ENCODE results near the gene ETFRF1.

ETFRF1 gene

GRCh38 chr12:25190793-25191192 is 4.2 kb upstream of the ETFRF1 start:
- no peak for DNase-seq
- no peak for TF ChIP-seq POLR2A (IDR thresholded peaks at IDR 0.05; ENCODE audit: low read length)
- no peak for TF ChIP-seq GATA1 (IDR thresholded peaks at IDR 0.05; ENCODE audit: low read depth, low read length)

- DNase-seq, result peak; percentile 26 to 37
- TF ChIP-seq POLR2A (IDR thresholded peaks at IDR 0.05; ENCODE audit: low read length) (no peak), GATA1 (IDR thresholded peaks at IDR 0.05; ENCODE audit: low read depth, low read length) (no peak)
Observed at GRCh38 chr12:25194214-25194613, 823 bp upstream of the ETFRF1 start.

GRCh38 chr12:25194722-25195055 is 348 bp upstream of the ETFRF1 start:
- TF ChIP-seq POLR2A (IDR thresholded peaks at IDR 0.05; ENCODE audit: low read length) (no peak), GATA1 (IDR thresholded peaks at IDR 0.05; ENCODE audit: low read depth, low read length) (no peak)
- DNase-seq, result no peak

GRCh38 chr12:25197608-25198007 is 2.6 kb downstream of the ETFRF1 start:
- no peak for DNase-seq
- no peak for TF ChIP-seq POLR2A (IDR thresholded peaks at IDR 0.05; ENCODE audit: low read length)
- TF ChIP-seq GATA1 (IDR thresholded peaks at IDR 0.05; ENCODE audit: low read depth, low read length), result no peak

- TF ChIP-seq POLR2A (IDR thresholded peaks at IDR 0.05; ENCODE audit: low read length) (no peak), GATA1 (IDR thresholded peaks at IDR 0.05; ENCODE audit: low read depth, low read length) (no peak)
- DNase-seq, result no peak
Observed at GRCh38 chr12:25200703-25201102, 5.7 kb downstream of the ETFRF1 start.

- no peak for DNase-seq
- no peak for TF ChIP-seq GATA1 (IDR thresholded peaks at IDR 0.05; ENCODE audit: low read depth, low read length)
- TF ChIP-seq POLR2A (IDR thresholded peaks at IDR 0.05; ENCODE audit: low read length), result no peak
Observed at GRCh38 chr12:25202137-25202536, 7.1 kb downstream of the ETFRF1 start.

GRCh38 chr12:25207411-25207810 is 12.4 kb downstream of the ETFRF1 start:
- no peak for TF ChIP-seq POLR2A (IDR thresholded peaks at IDR 0.05; ENCODE audit: low read length)
- no peak for TF ChIP-seq GATA1 (IDR thresholded peaks at IDR 0.05; ENCODE audit: low read depth, low read length)
- DNase-seq, result no peak

- no peak for DNase-seq
- no peak for TF ChIP-seq POLR2A (IDR thresholded peaks at IDR 0.05; ENCODE audit: low read length)
- TF ChIP-seq GATA1 (IDR thresholded peaks at IDR 0.05; ENCODE audit: low read depth, low read length), result no peak
Observed at GRCh38 chr12:25207846-25208245, 12.8 kb downstream of the ETFRF1 start.

- no peak for DNase-seq
- TF ChIP-seq POLR2A (IDR thresholded peaks at IDR 0.05; ENCODE audit: low read length) (no peak), GATA1 (IDR thresholded peaks at IDR 0.05; ENCODE audit: low read depth, low read length) (no peak)
Observed at GRCh38 chr12:25208554-25208953, 13.5 kb downstream of the ETFRF1 start.

- no peak for TF ChIP-seq GATA1 (IDR thresholded peaks at IDR 0.05; ENCODE audit: low read depth, low read length)
- DNase-seq, result no peak
Observed at GRCh38 chr12:25213338-25213737, 18.3 kb downstream of the ETFRF1 start.

GRCh38 chr12:25236190-25236589 is 41.2 kb downstream of the ETFRF1 start:
- DNase-seq, result peak in 1 of 2 experiments; percentile 13
- TF ChIP-seq POLR2A (IDR thresholded peaks at IDR 0.05; ENCODE audit: low read length), result no peak
- TF ChIP-seq GATA1 (IDR thresholded peaks at IDR 0.05; ENCODE audit: low read depth, low read length), result no peak

- no peak for TF ChIP-seq POLR2A (IDR thresholded peaks at IDR 0.05; ENCODE audit: low read length)
- TF ChIP-seq GATA1 (IDR thresholded peaks at IDR 0.05; ENCODE audit: low read depth, low read length), result no peak
- no peak for DNase-seq
Observed at GRCh38 chr12:25236626-25237025, 41.6 kb downstream of the ETFRF1 start.

- DNase-seq, result peak; percentile 46 to 68
- TF ChIP-seq POLR2A (IDR thresholded peaks at IDR 0.05; ENCODE audit: low read length) (no peak), GATA1 (IDR thresholded peaks at IDR 0.05; ENCODE audit: low read depth, low read length) (no peak)
Observed at GRCh38 chr12:25241167-25242020, 46.4 kb downstream of the ETFRF1 start.

GRCh38 chr12:25242981-25243679 is 48.1 kb downstream of the ETFRF1 start:
- no peak for TF ChIP-seq GATA1 (IDR thresholded peaks at IDR 0.05; ENCODE audit: low read depth, low read length)
- no peak for TF ChIP-seq POLR2A (IDR thresholded peaks at IDR 0.05; ENCODE audit: low read length)

GRCh38 chr12:25243680-25243990 is 48.6 kb downstream of the ETFRF1 start:
- TF ChIP-seq POLR2A (IDR thresholded peaks at IDR 0.05; ENCODE audit: low read length), result no peak
- no peak for TF ChIP-seq GATA1 (IDR thresholded peaks at IDR 0.05; ENCODE audit: low read depth, low read length)
- DNase-seq, result no peak

More at GRCh38 chr12:25242981-25243679, 48.1 kb downstream of the ETFRF1 start:
- peak in 1 of 2 experiments; percentile 15 for DNase-seq

Data from erythroblast (primary cell).